HG03103 (cell line): ENCODE data around the gene HSD17B7.
"Not testable (repeated sequence)": the region's sequence is repeated elsewhere in the genome, so short reads cannot be mapped to it uniquely, and the experiment has no call there.

ENCODE experiments used
- ATAC-seq: cut with Tn5 transposase; IDR thresholded peaks from one replicate; pipeline ENCODE4 v1.9.1; 2021; ENCODE audit warnings: low read depth; ENCODE audit not compliant: unreplicated experiment

The HSD17B7 gene

DNA sequence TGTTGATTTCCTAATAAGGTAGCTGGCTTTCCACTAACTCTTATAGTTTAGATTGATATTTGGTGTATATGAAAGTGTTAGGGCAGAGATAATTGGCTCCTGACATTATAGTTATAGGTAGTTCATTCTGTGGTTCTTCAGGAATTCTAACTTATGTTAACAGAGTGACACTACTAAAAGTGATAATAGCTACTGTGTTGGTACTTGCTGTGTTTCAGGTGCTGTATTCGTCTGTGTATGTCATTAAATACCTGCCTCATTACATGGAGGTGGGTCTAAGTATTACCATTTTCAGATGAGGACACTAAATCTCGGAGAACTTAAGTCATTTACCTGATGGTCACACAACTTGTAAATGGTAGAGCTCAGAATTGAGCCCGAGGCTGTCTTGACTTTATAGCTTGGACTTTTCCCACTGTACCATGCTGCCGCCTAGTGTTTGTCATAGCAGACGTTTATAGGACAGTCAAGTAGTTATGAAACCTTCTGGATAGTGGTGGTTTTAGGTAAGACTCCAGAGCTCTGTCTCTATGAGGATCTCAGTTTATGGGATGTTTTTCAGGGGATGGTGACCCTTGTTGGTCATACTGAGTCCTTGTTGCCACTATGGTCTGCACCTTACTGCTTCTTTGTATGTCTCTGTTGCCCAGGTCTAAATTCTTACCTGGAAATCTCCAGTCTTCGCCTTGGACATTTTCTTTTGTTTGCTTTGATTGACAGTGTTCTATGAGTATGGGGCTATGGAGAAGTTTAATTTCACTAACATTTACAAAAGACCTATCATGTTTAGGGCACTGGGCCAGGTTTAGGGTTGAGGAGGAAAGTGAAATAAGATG lies 9.7 kb downstream of the HSD17B7 start:
- ATAC-seq: not testable (repeated sequence)

DNA sequence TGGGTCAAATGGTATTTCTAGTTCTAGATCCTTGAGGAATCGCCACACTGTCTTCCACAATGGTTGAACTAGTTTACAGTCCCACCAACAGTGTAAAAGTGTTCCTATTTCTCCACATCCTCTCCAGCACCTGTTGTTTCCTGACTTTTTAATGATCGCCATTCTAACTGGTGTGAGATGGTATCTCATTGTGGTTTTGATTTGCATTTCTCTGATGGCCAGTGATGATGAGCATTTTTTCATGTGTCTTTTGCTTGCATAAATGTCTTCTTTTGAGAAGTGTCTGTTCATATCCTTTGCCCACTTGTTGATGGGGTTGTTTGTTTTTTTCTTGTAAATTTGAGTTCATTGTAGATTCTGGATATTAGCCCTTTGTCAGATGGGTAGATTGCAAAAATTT lies 17.0 kb downstream of the HSD17B7 start:
- not testable (repeated sequence) for ATAC-seq

DNA sequence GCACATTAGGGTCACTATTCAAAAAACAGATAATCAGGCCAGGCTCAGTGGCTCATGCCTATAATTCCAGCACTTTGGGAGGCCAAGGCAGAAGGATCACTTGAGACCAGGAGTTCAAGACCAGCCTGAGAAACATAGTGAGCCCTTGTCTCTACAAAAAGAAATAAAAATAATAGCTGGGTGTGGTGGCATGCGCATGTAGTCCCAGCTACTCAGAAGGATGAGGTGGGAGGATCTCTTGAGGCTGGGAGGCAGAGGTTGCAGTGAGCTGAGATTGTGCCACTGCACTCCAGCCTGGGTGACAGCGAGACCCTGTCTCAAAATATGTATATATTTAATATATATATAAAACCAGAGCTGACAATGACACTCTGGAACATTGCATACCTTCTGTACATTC lies 21.9 kb downstream of the HSD17B7 start:
- not testable (repeated sequence) for ATAC-seq

DNA sequence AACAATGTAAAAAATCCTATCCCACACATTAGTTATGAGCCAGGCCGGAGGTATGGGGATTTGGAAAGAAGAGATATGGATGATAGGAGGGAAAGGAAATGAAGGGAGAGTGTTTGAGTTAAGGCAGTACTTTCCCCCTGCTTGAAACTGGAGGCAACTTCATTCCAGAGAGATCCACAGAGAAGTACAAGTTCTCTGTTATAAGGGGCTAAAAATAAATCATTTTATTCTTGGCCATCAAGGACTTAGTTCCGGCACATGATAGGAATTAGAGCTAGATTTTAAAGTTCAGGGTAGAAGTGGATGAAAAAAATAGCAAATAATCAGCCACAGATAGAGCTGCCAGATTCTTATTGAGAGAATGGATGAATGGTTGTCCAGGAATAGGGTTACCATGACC lies 27.6 kb downstream of the HSD17B7 start:
- not testable (repeated sequence) for ATAC-seq

DNA sequence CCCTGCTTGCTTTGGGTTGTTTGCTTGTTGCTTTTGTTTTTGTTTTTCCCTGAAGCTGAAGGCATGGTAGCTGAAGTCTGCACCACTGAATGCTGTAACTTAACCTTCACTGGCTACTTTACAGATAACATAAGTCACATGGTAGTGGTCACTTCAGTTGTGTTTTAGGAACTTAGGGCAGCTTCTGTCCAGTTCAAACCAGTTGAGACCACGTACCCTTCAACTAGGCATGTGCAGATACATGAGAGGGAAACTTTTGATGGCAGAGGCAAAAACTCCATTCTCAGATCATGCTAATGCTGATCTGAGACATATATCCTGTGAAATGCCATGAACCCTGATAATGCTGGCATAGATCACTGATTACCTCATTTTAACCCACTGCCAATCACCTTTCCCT lies 28.2 kb downstream of the HSD17B7 start:
- not testable (repeated sequence) for ATAC-seq

DNA sequence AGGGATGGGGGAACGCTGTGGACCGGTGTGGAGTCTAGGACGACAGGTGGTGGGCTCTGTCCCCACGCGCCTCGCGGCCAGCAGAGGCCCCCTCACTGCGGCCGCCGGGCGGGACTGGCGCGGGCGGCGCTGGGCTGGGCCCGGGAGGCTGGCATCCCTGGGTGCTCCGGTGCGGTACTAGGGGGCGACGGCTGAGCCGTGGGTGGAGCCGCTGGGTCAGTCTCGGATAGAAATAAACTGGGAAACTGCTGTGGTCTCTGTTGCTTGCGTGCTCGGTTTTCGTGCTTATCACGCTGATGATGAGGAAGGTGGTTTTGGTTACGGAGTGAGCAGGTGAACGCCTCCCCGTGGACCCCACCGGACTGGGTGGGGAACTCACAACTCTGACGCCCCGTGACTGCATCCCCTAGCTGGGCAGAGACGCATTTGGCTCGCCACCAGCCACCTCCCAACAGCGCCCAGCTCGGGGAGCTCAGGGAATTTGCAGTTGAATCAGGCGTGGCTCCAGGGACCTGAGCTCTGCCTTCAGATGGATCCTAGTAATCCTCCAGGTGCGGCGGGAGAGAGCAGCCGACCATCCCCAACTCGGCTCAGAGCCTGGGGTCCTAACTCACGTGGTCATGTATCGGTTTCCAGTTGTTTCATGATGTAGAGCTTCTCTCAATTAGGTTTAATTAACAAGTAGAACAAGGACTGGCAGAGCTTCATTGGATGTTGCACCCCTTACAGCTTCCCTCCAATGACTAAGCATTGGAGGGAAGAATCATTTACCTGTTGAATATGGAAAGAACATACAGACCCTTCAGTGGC lies 32.1 kb downstream of the HSD17B7 start:
- ATAC-seq: no peak

DNA sequence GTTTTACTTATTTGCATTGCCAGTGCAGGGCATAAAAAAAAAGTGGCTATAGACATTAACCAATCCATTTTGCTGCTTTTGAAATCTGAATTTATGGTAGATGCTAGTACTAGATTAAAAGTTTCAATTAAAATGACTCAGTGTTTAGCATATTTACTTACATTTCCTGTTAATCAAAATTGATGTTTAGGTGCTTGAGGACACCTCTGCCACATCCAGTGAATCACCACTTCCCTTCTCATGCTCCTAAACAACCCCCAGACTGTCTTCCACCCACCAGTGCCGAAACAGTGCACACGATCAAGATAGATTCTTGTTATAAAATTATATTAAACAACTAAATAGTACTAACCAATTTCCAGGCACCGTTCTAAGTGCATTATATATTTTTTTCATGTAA lies 32.7 kb downstream of the HSD17B7 start:
- ATAC-seq: no peak

DNA sequence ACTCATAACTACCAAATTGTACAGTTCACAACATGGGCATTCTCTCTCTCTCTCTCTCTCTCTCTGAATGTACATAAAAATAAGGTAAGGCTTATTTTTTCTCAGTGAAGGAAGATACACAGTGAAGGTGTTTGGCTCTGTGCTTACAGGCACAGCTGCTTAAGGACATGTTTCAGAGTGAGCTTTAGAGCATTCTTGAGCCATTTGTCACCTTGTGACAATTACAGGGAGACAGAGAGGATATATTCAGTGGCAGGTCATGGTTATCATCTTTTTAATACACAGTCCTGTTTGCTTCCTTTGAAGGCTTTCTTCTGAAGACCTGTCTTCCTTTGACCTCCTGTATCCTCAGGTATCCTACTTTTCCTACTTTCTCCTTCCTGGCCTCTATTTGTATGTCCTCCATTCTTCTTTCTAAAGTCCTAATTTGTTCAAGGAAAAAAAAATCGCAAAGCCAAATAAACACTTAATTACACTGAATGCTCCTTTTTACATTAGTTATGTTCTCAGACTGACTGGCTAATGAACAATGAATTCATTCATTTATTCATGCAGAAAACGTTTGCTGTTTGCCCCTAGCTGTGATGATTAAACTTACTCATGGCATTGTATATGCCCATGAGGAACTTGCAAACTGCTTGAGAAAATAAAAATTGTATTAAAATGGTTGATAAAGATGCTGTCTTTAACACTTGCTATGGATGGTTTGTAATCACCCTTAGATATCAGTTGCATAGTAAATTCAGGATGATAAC lies 33.4 kb downstream of the HSD17B7 start:
- no peak for ATAC-seq

DNA sequence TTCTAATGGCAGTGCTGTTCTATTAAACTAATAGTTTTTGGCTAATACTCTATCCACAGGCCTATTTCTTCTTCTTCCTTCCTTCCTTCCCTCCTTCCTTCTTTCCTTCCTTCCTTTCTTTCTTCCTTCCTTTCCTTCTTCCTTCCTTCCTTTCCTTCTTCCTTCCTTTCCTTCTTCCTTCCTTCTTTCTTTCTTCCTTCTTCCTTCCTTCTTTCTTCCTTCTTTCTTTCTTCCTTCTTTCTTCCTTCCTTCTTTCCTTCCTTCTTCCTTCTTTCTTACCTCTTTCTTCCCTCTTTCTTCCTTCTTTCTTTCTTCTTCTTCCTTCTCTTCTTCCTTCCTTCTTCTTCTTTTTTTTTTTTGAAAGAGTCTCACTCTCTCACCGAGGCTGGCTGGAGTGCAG lies 38.8 kb downstream of the HSD17B7 start:
- ATAC-seq: no peak

DNA sequence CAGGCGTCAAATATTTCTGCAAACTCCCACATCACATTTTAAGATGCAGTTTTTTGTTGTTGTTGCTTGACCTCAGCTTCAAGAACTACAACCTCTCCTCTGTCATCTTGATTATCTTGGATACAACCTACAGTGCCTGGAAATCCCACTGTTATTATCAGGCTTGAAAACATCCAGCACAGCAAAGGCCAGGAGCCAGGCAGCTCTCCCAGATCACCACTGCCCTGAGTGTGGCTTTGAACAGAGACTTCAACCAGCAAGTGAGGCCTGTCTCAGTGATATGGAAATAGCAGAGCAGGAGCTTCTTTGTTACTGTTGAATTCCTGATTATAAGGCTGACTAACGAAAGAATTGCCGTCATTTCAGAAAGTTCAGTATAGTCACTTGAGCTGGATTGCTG lies 42.0 kb downstream of the HSD17B7 start:
- ATAC-seq: no peak

DNA sequence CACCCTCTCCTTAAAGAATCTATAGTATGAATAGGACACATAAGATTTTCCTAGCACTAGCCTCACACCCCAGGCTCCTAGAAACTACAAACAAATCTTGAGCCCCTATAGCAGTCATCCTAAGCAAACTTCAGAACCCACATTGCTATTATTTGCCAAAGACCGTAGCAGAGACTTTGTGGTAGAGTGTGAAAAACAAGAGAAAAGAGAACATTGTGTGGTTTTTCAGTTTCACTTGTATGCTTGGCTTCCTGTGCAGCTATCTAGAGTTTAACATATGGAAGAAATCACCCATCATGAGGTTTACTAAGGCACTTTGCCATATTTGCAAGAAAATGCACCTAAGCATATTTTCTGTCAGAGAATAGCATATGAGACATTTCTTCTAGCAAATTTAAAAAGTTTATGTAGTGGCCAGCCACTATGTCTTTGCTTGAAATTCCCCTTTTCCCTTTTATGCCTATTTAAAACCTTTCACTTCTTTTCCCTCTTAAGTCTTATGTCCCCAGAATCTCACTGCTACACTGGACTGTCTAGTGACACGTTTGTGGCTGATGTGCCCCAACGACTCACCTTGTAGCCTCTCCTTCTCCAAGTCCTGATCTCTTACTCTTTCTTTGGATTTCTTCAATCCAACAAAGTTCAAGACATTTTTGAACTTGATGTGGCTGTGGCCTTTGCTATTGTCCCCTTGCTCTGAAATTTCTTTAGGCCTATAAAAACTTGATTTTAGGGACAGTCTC lies 44.8 kb downstream of the HSD17B7 start:
- peak; percentile 87 for ATAC-seq

DNA sequence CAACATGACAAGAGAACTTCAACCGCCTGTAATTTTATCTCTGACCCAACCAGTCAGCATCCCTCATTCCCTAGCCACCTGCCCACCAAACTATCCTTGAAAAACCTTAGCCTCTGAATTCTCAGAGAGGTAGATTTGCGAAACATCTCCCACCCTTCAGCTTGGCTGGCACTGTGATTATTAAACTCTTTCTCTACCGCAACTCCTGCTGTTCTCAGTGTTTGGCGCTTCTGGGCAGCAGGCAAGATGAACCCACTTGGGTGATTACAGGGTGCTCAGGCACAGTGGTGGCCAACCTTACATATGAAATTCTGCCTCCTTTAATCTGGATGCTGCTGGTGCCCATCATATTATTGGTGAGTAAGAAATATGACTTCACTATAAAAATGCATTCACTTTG lies 48.4 kb downstream of the HSD17B7 start:
- no peak for ATAC-seq

DNA sequence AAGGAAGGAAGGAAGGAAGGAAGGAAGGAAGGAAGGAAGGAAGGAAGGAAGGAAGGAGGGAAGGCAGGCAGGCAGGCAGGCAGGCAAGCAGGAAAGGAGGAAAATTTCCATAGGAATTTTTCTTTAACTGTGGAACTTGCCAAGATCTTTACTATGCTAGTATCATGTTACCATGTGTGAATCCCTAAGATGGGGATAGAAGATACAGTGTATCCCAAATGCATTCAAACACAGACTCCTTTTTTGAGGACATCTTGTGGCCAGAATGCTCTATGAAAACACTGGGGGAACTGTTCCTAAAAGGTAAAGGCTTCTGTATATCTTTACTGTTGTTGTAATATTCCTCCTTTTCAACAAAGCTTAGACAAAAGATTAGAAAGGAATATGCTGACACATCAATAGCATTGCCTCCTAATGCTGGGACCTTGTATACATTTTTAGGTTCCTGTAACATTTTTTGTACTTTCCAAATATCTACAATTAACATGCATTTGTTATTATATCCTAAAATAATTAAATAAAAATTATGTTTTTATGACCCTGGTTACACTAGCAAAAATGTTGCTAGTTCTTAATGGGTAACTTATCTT lies 49.8 kb downstream of the HSD17B7 start:
- no peak for ATAC-seq

DNA sequence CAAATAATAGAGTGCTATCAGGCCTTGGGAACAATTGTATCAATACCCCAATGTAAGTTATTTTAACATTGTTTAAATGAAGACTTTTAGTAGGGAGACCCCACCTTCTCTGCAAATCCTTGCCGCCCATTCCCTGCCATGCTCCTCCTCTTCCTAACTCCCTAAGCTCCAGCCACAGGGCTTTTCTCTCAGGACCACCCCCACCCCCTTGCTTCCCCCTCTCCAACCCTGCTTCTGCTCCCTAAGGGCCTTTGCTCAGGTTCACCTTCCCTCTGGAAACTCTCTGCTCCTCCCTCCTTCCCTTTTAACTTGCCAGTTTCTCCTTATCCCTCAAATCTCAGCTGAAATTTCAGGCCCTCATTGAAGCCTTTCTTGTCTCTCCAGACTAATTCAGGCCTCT lies 53.7 kb downstream of the HSD17B7 start:
- no peak for ATAC-seq

DNA sequence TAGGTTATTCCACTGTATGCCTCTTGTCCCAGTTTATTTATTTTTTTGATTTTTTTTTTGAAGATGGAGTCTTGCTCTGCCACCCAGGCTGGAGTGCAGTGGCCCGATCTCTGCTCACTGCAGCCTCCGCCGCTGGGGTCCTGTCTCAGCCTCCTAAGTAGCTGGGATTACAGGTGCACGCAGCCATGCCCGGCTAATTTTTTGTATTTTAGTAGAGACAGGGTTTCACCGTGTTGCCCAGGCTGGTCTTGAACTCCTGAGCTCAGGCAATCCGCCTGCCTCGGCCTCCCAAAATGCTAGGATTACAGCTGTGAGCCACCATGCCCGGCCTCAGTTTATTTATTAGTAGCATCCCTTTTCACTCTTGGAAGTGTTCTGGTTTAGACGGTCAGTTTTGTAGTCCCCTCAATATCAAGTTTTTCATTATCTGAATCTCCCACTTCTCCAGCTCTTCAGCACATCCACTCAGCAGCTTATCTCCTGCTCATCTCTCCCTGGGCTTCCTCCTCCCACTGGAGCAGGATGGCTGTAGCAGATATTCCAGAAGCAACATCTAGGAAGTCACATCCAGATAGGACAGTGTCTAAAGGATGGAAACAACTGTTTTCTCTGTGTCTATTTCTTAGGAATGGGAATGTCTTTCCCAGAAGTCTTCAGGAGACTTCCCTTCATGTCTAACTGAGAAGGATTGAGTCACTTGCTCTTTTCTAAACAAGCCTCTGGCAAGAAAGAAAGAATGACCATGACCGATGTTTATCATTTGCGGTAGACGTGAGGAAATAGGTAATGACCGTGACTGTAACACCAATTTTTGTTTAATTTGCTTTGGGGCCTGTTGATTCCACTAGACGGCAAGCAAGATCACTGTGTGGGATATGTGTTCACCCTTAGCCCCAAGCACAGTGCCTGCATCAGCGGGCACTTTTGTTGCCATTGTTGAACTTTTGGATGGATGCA lies 56.0 kb downstream of the HSD17B7 start:
- ATAC-seq: no peak

DNA sequence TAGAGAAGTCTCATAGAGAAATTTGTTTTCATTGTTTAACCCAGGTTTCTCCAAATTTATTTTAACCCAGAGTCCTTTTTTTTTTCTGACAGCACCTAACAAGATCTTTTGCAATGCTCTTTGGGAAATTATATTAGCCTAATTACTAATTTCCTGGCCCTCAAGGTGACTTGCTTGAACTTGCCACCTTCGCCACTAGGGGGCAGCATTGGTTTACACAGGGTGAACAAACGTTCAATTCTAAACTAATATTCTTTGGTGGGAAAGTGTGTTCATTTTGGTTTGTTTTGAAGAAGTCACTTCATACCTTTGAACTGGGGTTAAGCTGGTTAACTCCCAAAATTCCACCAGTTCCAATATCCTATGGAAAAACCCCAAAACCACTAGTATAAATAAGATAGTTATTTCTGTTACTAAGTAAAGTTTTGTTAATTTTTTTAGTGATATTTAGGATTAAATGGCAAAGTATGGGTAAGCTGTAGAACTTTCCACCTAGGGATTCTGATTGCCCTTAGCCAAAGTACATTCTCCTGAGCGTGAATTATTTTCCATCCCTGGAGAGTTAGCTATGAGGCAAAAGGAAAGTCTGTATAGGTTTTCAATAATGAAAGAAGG lies 57.4 kb downstream of the HSD17B7 start:
- peak; percentile 69 for ATAC-seq

DNA sequence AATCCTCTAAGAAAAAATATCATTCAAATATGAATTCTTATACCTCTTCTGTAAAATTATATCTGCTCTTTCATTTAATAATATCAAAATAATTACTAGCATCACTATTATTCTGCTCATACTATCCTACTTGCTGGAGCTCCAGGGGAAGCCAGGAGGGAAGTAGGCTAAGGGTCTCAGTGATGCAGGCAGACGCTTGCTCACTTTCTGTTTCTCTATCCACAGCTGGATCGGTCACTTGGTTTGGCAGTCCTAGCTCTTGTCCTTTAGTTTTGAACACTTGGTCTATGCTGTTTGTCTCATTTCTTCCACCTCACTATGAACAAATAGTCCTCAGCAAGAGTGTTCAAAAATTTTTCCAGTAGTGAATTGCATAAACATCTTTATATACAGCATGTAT lies 59.2 kb downstream of the HSD17B7 start:
- no peak for ATAC-seq

DNA sequence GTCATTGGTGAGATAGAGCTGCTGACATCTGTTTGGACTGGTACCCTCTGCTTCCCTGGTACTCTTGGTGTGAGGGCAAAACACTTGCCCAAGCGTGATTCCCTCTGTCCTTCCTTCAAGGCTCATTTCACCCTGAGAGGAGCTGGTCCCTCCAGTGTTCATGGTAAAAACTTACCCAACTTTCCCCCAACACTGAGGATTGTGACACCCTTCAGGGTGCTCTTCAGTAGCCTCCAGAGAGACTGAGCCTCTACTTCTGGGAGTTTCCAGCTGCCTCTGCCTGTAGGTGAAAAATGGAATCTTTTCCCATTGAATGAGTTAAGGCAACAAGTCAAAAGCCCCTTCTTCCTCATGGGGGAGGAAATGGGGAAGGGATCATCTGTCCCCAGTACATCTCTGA lies 60.8 kb downstream of the HSD17B7 start:
- ATAC-seq: no peak
